Muscle layer of colon (tissue), 2 donors: Measurements from ENCODE around the gene CXCR4.
"Not testable (repeated sequence)": the region's sequence is repeated elsewhere in the genome, so short reads cannot be mapped to it uniquely, and the experiment has no call there.

Experiments
- H3K27ac ChIP-seq: one replicate; pipeline ENCODE4 v1.7.0; 2013; ENCODE audit warnings: low read depth, mild to moderate bottlenecking, low read length, moderate library complexity
- H3K27me3 ChIP-seq, 2 donors: one replicate each; pipeline ENCODE4 v1.7.0; 2013; ENCODE audit warnings: low read length in 2 of 2, mild to moderate bottlenecking in 2 of 2; ENCODE audit not compliant: insufficient read depth in 2 of 2, control insufficient read depth in 1 of 2
- H3K36me3 ChIP-seq: one replicate; pipeline ENCODE4 v1.7.0; 2013; ENCODE audit warnings: mild to moderate bottlenecking, low read length; ENCODE audit not compliant: insufficient read depth
- H3K4me1 ChIP-seq: one replicate; pipeline ENCODE4 v1.7.0; 2013; ENCODE audit warnings: mild to moderate bottlenecking, low read length; ENCODE audit not compliant: insufficient read depth
- H3K4me3 ChIP-seq, 2 donors: one replicate each; pipeline ENCODE4 v1.7.0; 2013; ENCODE audit warnings: low read length in 2 of 2, low read depth in 1 of 2, mild to moderate bottlenecking in 1 of 2, moderate library complexity in 1 of 2
- H3K9ac ChIP-seq: one replicate; pipeline ENCODE4 v1.7.0; 2013; ENCODE audit warnings: low read length
- H3K9me3 ChIP-seq: one replicate; pipeline ENCODE4 v1.7.0; 2013; ENCODE audit warnings: mild to moderate bottlenecking, low read length
- donor health status: abdominal sarcoma.
- donor health status: Adenocarcinoma of cecum.

The CXCR4 gene

GRCh38 chr2:136086253-136087016 is 31.5 kb downstream of the CXCR4 start:
- Histone ChIP-seq H3K4me3 (no peak overlapping the region), H3K4me1 (no peaks in the 10 kb centered on the region), H3K9me3 (no peaks in the 10 kb centered on the region), H3K9ac (no peak overlapping the region), H3K36me3 (no peaks in the 10 kb centered on the region), H3K27me3 (no peaks in the 10 kb centered on the region), H3K27ac (no peak overlapping the region)

GRCh38 chr2:136085453-136086209 is 32.3 kb downstream of the CXCR4 start:
- Histone ChIP-seq H3K4me3 (no peak overlapping the region), H3K4me1 (no peaks in the 10 kb centered on the region), H3K27me3 (no peaks in the 10 kb centered on the region), H3K27ac (no peak overlapping the region), H3K36me3 (no peaks in the 10 kb centered on the region), H3K9me3 (no peaks in the 10 kb centered on the region), H3K9ac (no peak overlapping the region)

- Histone ChIP-seq H3K4me1 (no peaks in the 10 kb centered on the region), H3K27me3 (no peaks in the 10 kb centered on the region), H3K4me3 (no peak overlapping the region), H3K9ac (no peak overlapping the region), H3K36me3 (no peaks in the 10 kb centered on the region), H3K9me3 (no peaks in the 10 kb centered on the region), H3K27ac (no peak overlapping the region)
These were observed 36.3 kb downstream of the CXCR4 start for GRCh38 chr2:136081582-136082210.

GRCh38 chr2:136080114-136080513 is 37.8 kb downstream of the CXCR4 start:
- H3K27me3 ChIP-seq: no peaks in the 10 kb centered on the region

GRCh38 chr2:136077107-136077506 is 40.8 kb downstream of the CXCR4 start:
- Histone ChIP-seq H3K27me3 (no peaks in the 10 kb centered on the region), H3K27ac (no peak overlapping the region), H3K4me1 (no peaks in the 10 kb centered on the region), H3K36me3 (no peaks in the 10 kb centered on the region), H3K4me3 (no peak overlapping the region), H3K9ac (no peak overlapping the region), H3K9me3 (no peaks in the 10 kb centered on the region)

More at GRCh38 chr2:136080114-136080513, 37.8 kb downstream of the CXCR4 start:
- Histone ChIP-seq H3K36me3 (no peaks in the 10 kb centered on the region), H3K4me3 (no peak overlapping the region), H3K4me1 (no peaks in the 10 kb centered on the region), H3K9ac (no peak overlapping the region), H3K27ac (no peak overlapping the region), H3K9me3 (no peaks in the 10 kb centered on the region)

GRCh38 chr2:136075476-136075875 is 42.5 kb downstream of the CXCR4 start:
- Histone ChIP-seq H3K4me1 (no peaks in the 10 kb centered on the region), H3K9ac (no peak overlapping the region), H3K27ac (no peak overlapping the region), H3K4me3 (no peak overlapping the region), H3K9me3 (no peaks in the 10 kb centered on the region), H3K36me3 (no peaks in the 10 kb centered on the region), H3K27me3 (no peaks in the 10 kb centered on the region)

GRCh38 chr2:136072621-136073020 is 45.3 kb downstream of the CXCR4 start:
- Histone ChIP-seq H3K9ac (no peak overlapping the region), H3K4me1 (no peaks in the 10 kb centered on the region), H3K4me3 (no peak overlapping the region), H3K27ac (no peak overlapping the region), H3K27me3 (no peaks in the 10 kb centered on the region), H3K9me3 (no peaks in the 10 kb centered on the region), H3K36me3 (no peaks in the 10 kb centered on the region)

- not testable (repeated sequence) for H3K9me3 ChIP-seq, H3K36me3 ChIP-seq, H3K4me1 ChIP-seq, H3K9ac ChIP-seq, H3K27me3 ChIP-seq, H3K27ac ChIP-seq, H3K4me3 ChIP-seq
These were observed 46.1 kb downstream of the CXCR4 start for GRCh38 chr2:136071887-136072286.

- Histone ChIP-seq H3K9ac (no peak overlapping the region), H3K9me3 (no peaks in the 10 kb centered on the region), H3K4me1 (no peaks in the 10 kb centered on the region), H3K36me3 (no peaks in the 10 kb centered on the region), H3K4me3 (no peak overlapping the region), H3K27me3 (no peaks in the 10 kb centered on the region), H3K27ac (no peak overlapping the region)
These were observed 47.0 kb downstream of the CXCR4 start for GRCh38 chr2:136070913-136071312.

- Histone ChIP-seq H3K9ac (no peak overlapping the region), H3K4me1 (no peaks in the 10 kb centered on the region), H3K36me3 (no peaks in the 10 kb centered on the region), H3K27me3 (no peaks in the 10 kb centered on the region), H3K4me3 (no peak overlapping the region), H3K9me3 (no peaks in the 10 kb centered on the region), H3K27ac (no peak overlapping the region)
These were observed 48.2 kb downstream of the CXCR4 start for GRCh38 chr2:136069773-136070172.

GRCh38 chr2:136068581-136069227 is 49.2 kb downstream of the CXCR4 start:
- no peak overlapping the region for H3K9ac ChIP-seq
- H3K4me3 ChIP-seq: no peak overlapping the region

More at GRCh38 chr2:136068581-136069227, 49.2 kb downstream of the CXCR4 start:
- H3K27me3 ChIP-seq: peaks cover 0 to 5% of the 10 kb centered on the region in 2 donors
- no peak overlapping the region for H3K27ac ChIP-seq
- H3K4me1 ChIP-seq: no peaks in the 10 kb centered on the region
- H3K9me3 ChIP-seq: no peaks in the 10 kb centered on the region
- no peaks in the 10 kb centered on the region for H3K36me3 ChIP-seq
